T-helper 2 cell (primary cell): Measurements from ENCODE around the gene TVP23C.

Experiments used
- DNase-seq, 5 experiments: peaks; one replicate each; pipeline versions ENCODE4 v3.0.0 to v3.0.0-alpha.2; 2012 to 2022

Gene TVP23C

GRCh38 chr17:15494821-15495220 is 68.5 kb downstream of the TVP23C start:
- DNase-seq: no peak

- no peak for DNase-seq
These were observed 69.6 kb downstream of the TVP23C start for GRCh38 chr17:15493693-15494035.

GRCh38 chr17:15492791-15493692 is 70.2 kb downstream of the TVP23C start:
- no peak for DNase-seq

DNA sequence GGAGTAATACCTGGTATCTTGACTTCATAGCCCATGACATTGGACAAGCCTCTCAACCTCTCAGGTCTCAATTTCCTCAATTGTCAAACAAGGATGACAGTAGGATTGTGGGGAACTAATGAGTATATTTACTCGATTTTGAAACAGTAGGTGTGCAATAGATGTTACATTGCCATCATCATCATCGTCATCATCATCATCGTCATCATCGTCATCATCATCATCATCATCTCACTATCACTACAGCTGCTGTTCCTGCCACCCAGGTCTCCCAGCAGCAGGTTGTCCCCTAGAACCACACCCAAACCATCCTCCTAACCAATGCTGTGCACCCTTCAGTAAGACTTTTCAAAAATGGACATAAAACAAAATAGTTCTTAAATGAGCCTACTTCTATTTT is 71.1 kb downstream of the TVP23C start:
- DNase-seq: no peak

DNA sequence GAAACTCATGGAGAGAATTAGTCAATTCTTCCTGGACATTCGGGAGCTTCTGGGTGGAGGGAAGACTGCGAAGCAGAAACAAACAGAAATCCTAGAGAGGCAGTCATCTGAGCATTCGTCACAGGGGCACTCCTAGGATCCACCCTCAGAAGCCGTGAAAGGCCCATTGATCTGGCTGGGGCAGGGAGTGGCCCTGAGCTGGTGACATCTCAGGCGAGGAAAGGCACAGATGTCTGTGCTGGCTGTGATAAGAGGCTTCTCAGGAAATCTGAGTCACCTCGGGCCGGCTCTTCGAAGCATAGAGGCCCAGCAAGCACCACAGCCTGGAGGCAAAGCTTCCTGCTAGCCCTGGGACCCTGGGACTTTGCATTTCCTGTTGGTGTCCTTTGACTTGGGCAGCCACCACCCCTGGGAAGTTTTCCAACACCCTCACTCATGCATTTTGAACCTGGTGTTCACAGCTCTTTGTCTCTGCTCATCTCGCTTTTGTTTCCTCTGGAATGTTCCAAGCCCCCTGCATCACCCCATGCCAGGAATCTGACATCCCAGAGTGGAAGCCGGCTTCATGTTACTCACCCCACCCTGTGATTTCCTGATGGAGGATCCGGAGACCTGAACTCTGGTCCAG is 72.5 kb downstream of the TVP23C start:
- DNase-seq: peak in 1 of 5 experiments; percentile 41

DNA sequence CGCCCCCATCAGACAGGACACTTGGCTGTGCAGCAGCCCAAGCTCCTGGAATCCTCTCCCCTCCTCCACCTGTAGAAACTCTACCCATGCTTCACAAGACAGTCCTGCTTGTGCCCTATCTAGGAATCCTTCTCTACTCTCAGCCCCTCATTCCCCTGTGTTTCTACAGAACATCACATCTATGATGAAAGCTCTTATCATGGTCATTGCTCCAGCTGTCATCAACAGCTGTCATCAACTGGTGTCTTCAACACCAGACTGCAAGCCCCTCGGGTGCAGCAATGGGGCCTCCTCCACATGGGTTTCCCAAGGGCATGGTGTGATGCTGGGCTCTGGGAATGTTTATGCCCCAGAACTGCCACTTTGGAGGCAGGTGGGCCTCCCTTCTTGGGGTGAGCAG is 74.7 kb downstream of the TVP23C start:
- DNase-seq: no peak

- DNase-seq: no peak
These were observed 78.2 kb downstream of the TVP23C start for GRCh38 chr17:15485045-15485444.

DNA sequence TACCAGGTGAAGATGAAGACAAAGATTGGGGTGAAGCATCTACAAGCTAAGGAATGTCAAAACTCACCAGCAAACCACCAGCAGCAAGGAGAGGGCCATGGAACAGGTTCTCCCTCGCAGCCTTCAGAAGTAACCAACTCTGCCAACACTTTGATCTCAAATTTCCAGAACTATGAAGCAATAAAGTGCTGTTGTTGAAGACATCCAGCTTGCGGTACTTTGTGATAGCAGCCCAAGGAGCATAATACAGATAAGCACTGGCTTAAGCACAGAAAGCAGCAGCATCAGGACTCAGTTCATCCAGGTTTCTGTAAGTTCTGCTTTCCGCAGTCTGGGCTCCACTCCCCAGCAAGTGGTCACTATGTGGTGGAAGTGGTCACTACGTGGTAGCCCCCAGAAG is 79.9 kb downstream of the TVP23C start:
- DNase-seq: no peak

DNA sequence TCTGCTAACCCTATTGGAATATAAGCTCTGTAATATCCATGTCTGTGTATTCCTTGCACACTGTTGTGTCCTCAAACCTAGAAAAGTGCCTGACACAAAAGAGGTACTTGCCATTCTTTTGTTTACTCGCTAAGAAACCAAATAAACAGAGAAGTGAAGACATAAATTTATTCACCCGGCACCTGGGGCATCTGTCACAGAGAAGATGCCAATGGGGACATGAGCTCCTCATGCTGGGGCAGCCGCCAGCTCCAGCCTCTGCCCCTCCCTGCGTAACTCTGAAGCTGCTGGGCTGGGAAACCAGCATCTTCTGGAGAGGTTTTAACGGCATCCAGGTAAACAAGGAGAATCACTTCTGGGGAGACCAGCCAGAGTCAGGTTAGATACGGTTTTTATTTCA is 80.8 kb downstream of the TVP23C start:
- no peak for DNase-seq

GRCh38 chr17:15481481-15481880 is 81.8 kb downstream of the TVP23C start:
- DNase-seq: no peak

- no peak for DNase-seq
These were observed 83.1 kb downstream of the TVP23C start for GRCh38 chr17:15480204-15480603.

- DNase-seq: no peak
These were observed 83.6 kb downstream of the TVP23C start for GRCh38 chr17:15479703-15480102.

DNA sequence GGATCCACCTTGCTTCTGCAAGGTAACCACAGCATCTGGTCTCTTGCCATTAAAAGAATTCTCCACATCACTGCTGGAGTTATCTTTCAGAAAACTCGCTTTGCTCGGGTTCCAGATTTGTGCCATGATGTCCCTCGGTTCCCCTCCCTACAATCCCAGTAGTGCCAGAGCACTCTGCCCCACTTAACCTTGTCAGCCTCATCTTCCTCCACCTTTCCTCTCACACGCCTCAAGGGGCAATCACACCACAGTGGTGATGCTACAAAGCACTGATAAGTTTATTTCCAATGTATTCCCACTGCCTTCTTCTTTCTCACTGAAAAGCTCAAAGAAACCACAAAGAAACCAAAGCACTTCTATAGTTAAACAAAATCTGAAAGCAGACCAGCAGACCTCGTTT is 84.4 kb downstream of the TVP23C start:
- DNase-seq: no peak

GRCh38 chr17:15475631-15476354 is 87.5 kb downstream of the TVP23C start:
- no peak for DNase-seq

DNA sequence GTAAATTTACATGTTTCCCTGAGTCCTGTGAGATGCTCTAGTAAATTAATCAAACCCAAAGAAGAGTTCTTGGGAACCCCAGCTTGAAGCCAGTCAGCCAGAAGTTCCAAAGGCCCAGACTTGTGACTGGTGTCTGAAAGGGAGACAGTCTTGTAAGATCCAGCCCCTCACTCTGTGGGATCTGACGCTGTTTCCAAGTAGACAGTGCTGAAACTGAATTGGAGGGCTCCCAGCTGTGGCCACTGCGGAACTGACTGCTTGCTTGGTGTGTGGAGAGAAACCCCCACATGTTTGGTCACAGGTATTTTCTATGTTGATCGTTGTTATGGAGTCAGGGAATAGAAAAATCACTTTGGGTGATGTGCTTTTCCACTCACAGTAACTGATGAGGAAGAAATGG is 90.4 kb downstream of the TVP23C start:
- DNase-seq: no peak

DNA sequence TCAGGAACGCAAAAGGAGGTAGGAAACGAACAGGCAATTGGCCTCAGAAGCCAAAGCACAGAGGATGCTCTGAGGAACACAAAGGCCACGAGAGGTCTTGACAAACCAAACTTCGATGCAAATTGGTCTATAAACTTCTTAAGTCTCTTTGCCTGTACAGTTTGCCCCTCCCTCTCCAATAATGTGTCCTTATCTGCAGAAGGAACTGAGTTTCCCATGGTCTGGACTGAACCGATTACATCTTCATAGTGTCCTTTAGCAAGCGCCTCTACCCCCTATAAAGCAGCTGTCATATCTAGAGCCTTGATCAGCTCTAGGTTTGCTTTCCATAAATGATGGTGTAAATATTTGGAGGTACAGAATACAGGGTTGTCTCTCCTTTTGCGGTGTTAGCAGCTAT is 92.7 kb downstream of the TVP23C start:
- no peak for DNase-seq

DNA sequence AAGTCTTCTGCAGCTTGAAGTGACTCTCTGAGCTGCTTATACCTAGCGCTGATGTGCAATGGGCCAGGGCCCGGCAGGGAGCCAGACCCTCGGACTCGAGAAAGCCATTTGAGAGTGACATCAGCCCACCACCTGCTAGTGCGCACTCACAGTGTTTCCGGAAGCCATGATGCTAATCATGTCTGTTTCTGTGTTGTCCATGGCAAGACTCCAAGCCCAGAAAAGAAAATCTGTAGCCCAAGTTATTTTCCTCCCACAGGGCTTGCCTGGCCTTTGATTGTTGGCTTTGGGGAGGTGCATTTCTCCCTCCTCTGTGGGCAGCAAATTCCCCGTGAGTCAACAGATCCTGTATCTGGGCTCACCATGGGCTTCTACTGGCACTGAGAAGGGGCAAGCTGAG is 94.0 kb downstream of the TVP23C start:
- DNase-seq: no peak

GRCh38 chr17:15468126-15468525 is 95.2 kb downstream of the TVP23C start:
- DNase-seq: no peak

DNA sequence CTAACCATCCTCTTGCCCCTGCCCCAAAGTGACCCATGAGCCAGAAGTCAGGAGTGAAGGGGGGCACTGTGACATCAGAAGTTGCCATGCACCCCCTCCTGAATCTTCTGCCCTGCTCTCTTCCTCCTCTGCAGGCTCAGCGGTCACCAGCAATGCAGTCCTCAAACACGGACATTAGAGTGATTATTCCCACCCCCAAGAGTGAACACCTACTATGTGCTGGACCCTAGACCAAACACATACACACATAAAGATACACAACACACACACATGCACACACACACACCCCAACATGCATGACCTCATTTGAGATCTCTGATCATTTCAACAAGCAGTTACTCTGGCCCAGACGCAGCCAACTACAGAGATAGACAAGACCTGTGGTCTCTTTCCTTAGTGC is 95.7 kb downstream of the TVP23C start, which contains the start of gene CDRT4:
TSS of gene CDRT4 (minus strand) at position 30 of the 400 bp plus-strand sequence. CDS start 27,383 bp downstream, outside the sequence.
- no peak for DNase-seq

DNA sequence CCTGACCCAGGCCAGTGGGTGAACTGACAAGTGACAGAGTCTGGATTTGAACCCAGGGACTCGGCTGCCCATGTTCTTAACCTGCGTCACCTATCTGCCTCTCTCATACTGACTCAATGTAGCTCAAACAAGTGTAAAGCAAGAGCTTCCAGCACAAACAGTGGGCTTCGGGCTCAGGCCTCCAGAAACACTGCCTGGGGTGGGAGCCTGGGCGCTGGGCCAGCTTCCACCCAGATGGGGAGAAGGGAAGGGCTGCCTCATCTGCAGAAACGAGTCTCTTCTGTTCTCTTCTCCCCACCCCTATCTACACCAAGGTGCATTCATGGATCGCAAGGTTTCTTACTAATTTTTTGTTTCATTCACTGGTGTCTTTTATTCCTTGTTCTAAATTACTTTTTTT is 97.2 kb downstream of the TVP23C start:
- DNase-seq: no peak

DNA sequence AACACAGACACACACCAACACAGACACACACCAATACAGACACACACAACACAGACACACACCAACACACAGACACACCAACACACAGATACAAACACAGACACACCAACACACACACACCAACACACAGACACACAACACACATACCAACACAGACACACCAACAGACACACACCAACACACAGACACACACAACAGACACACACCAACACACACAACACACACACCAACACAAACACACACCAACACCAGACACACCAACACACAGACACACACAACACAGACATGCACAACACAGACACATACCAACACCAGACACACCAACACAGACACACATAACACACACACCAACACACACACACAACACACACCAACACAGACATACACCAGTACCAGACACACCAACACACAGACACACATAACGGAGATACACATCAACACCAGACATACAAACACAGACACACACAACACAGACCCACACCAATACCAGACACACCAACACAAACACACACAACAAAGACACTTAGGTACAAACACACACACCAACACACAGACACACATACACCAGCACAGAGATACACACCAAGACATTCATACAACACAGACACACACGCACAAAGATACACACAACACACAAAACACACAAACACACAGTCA is 98.1 kb downstream of the TVP23C start:
- no peak for DNase-seq

DNA sequence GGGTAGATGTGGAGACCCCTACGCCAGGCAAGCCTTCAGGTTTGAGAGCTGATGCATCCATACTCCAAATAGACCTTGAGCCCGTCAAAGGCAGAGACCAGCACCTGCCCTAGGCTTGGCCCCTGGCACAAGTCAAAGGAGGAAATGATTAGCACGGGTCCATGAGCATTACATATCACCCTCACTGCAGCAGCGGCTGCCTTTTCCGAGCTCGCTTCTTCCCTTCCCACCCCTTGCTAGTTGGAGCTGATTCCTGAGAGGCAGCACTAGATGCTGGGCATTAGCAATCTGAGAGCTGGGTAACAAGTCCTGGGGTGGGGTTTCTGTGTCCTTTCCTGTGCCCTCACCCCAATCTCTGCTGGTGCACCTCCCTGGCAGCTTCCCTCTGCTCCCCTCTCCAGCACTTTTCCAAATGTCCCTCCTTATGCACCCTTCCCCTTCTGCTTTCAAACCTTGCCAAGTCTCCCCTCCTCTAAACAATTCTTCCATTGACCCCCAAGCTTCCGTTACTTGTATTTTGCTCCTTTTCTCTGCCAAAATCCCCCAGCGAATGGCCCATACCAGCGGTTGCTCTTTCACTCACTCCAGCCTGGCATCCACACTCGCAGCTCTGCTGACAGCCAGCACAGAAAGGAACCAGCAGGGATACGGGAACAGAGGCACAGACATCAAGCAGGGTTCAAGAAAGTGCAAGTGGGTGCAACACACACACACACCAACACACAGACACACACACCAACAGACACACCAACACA is 98.9 kb downstream of the TVP23C start:
- DNase-seq: no peak
